GM19372 (cell line): ENCODE data around the gene CSF1R.

Experiments used
- ATAC-seq: cut with Tn5 transposase; IDR thresholded peaks from one replicate; pipeline ENCODE4 v1.9.1; 2021; ENCODE audit warnings: mild to moderate bottlenecking, low read depth, moderate library complexity; ENCODE audit not compliant: unreplicated experiment

Gene CSF1R

DNA sequence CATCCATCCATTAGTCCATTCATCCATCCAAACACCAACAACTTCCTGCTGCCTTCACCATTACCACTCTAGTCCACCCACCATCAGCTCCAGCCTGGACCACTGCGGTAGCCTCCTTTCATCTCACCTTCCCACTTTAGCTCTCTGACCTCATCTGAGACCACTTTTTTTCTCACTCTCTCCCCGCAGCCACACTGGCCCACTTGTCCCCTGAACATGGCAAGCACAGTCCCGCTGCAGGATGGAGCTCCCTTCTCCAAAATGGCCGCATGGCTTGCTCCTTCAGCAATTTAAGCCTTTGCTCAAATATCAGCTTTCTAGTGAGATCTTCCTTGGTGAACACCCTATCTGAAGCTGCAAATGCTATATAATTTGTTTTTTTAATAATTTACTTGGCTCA, 11.1 kb downstream of the CSF1R start:
- ATAC-seq: no peak

DNA sequence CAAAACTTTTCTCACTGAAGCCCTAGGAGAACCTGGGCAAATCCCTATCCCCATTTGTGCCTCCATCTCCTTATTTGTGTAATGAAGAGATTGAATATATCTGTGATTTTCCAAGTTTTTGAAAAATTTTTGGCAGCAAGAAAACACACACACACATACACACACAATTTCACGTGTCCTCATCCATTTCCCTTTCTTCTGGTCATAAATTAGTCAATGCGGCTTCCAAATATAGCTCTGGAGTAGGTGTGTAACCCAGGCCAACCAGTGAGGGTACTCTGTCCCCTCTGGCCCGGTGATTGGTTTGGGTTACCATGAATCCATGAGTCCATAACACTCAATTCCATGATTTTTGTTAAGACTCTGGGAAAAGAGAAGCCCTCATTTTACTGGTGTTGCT, 12.7 kb downstream of the CSF1R start:
- no peak for ATAC-seq

DNA sequence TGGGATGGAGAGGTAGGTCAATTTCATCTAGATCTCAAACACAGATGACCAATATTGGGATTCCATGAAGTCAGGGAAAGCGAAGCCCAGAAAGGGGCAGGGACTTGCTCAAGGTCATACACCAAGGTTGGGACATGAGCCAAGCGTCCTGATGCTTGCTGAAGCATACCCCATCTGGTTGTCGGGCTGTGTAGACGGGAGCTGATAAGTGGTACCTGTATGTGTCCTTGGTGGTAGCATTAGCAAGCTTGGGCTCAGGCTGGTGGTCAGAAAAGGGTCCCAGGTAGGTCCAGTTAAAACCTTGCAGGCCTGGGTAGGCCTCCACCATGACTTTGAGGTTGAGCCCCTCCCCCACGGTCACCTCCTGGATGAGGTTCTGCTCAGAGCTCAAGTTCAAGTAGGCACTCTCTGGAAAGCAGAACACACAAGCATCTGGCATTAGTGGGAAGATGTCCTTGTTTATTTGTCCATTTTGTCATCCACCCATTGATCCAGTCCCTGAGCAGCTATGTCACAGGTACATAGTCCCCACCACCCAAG, 13.2 kb downstream of the CSF1R start:
- no peak for ATAC-seq

DNA sequence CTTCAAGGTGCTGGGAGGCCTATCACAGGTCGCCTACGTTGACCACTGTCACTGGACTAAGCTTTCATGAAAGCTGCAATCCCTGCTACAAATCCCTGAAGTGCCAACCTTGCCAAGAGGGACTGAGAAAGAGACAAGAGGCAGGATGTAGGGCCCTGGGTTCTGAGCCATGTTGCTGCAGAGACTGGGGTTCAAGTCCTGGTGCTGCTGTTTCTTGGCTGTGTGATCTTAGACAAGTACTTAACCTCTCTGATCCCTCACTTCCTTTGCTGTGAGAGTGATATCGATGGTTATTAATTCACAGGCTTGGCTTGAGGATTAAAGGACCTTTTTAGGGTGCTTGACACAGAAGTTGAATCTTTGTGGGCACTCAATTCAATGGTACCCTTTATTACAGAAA, 15.5 kb downstream of the CSF1R start:
- ATAC-seq: no peak

DNA sequence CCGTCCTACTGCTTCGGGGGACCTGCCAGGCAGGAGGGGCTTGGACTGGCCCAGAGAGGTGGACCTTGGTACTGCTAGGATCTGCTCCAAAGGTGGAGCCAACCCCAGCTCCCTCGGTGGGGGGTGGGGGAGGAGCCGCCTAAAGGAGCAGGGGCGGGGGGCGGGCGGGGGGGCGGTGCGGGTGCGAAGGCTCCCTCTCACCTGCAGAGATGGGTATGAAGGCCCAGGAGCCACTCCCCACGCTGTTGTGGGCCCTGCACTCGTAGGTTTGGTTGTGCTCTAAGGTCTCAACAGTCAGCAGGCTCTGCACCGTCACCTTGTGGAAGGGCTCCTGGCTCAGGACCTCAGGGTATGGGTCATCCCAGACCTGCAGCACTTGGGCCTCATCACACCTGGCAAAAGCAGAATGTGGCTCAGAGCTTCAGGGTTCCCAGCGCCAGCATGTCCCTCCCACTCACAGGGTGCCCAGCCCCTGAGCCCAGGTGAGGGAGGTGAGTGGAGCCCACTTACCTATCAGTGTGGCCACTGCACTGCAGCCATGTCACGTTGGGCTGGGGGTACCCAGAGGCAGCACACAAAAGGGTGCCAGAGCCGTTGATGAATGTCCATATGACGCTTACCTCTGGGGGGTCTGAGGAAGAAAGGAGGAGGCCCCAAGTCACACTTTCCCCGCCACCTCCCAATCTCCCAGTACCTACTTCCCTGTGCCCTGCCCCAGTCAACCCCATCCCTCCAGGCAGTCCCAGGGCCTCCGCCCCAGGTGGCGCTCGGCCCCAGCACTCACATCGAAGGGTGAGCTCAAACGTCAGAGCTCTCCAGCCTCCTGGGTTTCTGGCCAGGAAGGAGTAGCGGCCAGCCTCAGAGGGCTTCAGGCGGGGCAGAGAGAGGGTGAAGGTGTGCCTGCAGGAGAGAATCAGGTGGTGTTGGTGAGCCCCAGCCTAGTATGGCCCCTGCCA, 16.4 kb downstream of the CSF1R start:
- no peak for ATAC-seq

DNA sequence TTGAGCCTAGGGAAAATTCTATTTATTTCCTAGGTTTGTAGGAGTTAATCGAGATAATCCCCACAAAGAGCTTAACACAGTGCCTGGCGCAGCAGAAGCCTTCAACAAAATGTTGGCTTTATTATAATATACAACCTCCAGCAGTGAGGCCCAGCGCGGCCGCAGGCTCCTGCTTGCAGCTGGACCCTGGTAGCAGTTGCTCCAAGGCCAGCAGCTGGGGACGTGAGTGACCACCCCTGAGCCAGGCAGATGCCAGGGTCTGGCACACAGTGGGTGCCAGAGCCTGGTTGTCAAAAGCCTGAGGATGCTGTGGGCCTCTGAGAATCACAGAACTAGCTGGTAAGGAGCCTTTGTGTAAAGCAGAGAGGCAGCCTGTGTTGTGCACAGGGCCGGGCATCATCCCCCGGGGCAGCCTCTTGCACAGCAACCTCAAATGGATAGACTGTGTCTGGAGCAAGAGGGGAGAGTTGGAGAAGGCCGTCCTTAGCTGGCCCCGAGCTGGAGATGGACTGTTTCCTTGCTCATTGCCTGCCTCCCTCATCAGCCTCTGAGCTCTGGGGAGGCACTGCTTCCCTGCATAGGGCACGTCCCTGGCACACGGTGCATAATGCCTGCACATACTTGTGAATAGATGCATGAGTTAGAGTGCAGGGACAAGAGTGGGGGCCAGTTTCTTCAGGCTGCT, 17.3 kb downstream of the CSF1R start:
- ATAC-seq: no peak

DNA sequence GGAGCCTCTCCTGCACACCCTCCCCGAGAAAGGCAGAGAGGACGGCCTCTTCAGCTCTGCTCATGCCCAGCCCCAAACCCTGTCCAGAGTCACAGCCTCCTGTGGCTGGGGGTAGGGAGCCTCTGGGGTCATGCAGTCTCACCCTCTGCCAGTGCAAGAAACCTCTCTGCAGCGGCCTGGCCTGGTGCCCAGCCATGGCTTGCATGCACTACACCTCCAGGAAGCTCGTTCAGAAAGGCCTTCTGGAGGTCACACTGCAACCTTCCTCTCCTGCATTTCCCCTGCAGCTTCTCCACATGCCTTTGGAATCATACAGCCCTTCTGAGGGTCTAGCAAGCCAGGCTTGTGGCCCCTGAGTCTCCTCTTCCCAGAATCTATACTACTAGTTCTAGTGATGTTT, 17.9 kb downstream of the CSF1R start:
- ATAC-seq: no peak

DNA sequence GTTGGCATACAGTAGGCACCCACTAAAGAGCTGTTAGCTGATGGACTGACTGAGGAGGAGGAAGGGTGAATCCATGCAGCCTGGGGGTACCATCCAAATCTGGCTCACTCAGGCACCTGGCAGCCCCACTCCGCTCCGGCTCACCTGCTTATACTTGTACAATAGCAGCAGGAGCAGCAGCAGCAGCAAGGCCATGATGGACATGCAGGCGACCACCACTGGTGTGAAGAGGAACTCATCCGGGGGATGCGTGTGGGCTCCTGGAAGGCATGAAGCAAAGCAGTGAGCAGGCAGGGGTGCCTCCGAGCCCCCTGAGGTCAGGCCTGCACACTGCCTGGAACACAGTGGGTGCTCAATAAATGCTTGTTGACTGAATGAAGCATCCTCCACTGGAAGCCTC, 18.3 kb downstream of the CSF1R start:
- ATAC-seq: no peak

DNA sequence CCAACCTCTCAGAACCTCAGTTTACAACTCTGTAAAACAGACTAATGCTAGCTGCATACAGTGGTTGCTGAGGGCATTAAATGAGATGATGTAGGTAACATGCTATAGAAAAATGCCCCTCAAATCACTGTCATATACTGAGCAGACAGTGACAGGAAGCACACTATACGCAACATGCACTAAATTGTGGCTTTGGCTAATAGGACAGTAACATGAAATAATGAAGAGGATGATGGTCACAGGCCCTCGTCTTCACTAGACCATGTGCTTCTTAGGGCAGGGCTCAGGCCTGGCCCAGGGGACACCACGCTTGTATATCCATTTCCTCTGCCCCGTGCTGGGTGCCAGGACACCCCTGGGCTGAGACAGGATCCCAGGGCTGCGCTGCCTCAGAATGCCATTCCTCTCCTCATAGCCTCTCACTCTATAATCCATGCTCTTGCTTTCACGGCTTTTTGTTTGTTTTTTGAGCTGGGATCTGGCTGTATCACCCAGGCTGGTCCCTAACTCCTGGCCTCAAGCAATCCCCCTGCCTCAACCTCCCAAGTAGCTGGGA, 18.9 kb downstream of the CSF1R start:
- no peak for ATAC-seq

DNA sequence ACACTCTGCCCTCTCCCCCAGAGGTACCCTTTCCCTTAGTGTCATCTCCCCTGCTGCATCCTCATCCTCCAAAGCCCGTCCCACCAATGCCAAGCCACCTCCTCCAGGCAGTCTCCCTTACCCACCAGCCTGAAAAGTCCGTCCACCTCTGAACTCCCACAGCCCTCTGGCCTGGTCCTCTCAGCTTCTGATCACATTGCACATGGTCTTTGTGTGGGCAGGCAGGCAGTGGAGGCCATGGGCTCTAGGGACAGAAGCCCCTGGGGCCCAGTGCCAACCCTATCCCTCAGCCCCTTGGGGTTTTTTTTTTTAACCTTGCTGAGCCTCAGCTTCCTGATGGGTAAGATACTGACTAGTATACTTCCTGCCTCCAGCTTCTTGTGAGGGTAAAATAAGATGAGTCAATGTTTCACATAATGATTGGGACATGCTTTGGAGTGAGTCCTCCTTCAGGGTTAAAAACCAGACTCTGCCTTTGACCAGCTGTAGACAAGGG, 19.4 kb downstream of the CSF1R start:
- no peak for ATAC-seq

DNA sequence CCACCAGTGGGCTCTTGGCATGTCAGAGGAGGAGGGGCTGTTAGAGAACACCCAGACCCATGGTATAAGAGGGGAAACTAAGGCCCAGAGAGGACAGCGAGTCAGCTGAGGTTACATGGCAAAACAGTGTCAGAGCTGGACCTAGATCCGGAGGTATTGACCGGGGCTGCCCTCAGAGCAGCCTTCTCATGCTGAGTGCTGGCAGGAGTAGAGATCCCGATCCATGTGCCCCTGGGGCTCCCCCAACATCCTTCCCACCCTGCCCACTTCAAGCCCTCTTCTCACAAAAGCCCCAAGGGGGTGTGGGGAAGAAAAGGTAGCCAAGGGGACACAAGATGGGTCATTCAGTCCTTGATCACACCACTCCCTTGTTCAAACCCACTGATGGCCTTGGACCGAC, 19.9 kb downstream of the CSF1R start:
- ATAC-seq: no peak

DNA sequence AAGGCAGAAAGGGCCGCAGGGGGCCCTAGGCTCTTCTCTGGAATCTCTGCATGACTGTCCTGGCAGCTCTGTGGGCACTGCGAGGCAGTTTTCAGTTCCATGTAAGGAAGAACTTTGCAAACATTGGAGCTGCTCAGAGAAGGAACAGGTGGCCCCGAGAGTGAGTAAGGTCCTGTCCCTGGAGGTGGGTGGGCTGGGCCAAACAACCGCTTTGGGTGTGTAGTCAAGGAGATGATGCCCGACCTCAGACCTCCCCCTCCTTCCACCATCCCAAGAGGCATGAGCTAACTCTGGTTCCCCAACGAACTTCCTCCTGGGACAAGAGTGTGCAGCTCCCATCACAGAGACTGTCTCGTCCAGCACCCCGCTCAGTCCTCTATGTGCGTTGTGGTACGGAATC, 20.5 kb downstream of the CSF1R start:
- no peak for ATAC-seq

DNA sequence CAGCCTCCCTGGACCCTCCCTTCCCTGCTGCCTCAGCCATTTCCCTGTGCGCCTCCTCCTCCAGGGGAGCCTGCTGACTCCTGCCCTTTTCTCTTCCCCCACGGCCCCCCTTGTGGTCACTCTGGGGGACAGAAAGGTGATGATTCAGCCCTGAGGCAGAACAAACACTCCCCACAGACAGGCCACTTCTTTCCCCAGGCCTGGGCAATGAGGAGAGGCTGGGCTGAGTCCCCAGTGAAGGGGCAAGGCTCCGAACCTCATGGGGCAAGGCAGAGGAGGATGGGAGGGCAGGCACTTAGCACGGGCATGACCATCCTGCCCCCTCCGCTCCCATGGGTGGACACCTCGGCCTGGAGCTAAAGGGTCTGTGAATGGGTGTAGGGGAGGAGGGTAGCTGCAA, 21.0 kb downstream of the CSF1R start:
- no peak for ATAC-seq

DNA sequence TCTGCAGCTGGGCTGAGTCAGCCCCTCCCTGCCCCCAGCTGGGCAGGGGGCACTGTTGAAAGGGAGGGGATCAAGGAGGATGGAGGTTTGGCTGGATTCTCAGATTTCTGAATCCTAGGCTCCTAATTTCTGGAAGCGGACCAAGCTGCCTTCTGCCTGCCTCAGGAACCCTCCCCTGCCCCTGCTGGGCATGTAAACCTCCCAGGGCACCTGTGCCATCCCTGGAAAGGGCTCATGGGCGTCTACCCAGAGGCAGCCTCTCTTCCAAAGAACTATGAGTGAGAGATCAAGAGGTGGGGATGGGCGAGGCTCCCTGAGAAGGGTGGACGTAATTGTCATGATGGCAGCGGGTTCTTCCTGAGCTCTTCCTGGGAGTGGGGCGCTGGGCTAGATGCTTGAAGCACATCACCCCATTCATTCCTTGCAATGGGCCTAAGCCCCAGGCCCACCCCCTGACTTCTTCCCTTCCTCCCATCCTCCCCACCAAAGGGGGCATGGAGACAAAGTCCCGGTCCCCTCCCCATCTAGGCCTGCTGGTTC, 21.6 kb downstream of the CSF1R start:
- no peak for ATAC-seq

DNA sequence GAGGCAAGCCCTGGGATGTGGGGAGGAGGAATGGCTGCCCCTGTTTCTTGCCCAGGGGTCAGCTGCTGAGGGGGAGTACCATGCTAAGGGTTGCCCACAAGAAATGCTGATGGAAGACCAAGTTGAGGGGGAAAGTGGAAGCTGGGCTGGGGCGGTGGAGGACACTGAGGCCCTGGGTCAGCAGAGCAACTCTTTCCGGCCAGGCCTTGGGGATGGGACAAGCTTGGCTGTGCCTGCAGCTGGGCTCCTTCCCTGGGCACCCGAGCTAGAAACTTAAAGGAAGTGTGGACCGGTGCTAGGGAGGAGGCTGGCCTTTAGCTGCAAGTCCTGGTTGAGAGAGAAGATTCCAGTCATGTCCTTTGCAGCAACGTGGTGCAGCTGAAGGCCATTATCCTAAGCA, 22.7 kb downstream of the CSF1R start:
- ATAC-seq: no peak

DNA sequence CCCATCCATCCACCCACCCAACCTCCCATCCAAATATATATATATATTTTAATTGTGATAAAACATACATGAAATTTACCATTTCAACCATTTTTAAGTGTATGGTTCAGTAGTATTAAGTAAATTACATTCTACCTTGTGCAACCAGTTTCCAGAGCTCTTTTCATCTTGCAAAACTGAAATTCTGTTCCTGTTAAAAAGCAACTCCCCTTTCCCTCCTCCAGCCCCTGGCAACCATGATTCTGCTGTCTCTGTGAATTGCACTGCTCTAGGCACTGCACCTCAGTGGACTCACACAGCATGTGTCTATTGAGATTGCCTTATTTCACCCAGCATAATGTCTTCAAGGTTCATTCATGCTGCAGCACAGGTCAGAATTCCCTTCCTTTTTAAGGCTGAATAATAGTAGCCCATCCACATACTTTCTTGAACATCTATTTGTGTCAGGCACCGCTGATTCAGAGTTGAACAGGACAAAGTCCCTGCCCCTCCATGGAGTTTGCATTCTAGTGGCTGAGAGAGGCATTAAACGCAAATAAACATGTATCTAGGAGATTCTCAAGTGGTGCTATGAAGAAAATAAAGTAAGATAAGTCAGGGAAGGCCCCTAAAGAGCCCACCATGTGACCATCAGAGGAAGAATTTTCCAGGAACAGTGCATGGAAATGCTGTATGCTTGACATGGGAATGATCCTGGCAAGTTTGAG, 24.0 kb downstream of the CSF1R start:
- no peak for ATAC-seq

DNA sequence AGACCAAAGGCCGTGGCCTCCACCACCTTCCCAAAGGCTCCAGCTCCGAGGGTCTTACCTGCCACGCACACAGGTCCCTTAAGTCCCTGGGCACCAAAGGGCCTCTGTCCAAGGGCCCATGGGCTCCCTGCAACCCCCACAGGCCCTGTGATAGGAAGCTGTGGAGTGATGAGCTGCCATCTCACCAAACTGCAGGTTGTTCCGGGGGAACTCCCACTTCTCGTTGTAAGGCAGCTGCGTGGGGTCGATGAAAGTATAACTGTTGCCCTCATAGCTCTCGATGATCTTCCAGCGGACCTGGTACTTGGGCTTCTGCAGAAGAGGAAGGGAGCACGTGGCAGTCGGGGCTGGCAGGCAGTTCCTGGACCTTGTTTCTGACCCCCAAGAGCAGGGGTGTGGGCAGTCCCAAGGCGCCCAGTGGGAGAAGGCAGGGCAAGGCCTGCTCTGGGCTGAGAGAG, 24.8 kb downstream of the CSF1R start:
- ATAC-seq: no peak

DNA sequence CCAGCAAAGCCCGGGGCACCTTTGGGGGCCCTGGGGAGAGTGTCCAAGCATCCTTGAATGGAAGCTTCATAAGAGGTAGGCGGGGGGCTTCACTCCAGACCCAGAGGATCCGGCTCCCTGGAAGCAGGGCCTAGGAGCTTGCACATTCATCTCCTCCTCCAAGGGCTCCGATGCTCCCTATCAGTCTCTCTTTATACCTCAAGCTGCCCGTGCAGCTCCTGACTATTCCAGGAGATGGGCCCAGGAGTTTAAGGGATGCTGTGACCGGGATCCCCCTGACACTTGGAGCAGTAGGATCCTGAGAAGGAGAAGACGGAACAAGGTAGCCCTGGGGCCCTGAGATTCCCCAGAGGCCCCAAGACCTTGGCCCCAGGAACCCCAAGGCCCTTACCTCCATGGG, 25.9 kb downstream of the CSF1R start:
- ATAC-seq: no peak

DNA sequence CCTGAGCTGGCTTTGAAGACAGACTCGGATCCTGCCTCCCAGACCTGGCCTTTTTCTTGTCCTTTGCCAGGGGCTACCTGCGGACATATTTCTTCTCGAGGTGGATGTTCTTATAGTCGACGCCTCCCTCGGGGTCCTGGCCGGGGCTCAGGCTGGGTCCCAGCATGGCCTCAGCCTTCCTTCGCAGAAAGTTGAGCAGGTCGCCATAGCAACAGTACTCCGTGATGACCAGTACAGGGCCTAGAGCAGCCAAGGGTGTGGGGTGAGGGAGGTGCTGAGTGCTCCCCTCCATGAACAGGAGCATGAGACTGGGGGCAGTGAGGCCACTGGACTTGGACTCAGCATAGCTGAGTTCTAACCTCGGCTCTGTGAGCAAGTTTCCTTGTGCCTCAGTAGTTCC, 26.7 kb downstream of the CSF1R start:
- ATAC-seq: no peak

DNA sequence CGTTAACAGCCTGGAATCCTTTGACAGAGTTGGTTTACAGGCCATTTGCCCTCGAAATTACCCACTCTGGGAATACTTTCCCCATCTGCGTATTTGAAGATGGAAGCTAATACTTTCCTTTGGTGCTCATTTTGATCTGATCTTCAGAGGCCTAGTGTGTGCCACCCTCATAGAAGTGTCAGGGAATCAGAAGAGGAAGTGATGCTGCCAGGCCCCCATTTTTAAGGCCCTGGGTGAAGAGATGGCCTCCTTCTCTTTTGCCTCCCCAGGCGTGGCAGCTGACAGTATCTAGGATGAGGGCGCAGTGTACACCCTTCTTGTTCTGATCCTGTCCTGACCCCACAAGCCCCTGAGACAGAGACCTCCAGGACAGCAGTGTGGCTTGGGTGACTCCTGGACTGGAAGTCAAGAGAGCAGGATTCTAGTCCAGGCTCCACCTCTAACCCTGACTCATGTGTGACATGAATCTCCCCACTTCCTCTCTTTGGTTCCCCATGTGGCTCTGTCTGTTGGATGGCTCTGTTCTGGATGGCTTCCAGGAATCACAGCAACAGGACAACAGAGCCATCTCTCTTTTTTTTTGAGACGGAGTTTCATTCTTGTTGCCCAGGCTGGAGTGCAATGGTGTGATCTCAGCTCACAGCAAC, 27.8 kb downstream of the CSF1R start:
- no peak for ATAC-seq
